Thoracic aorta (tissue), 2 donors: Measurements from ENCODE around the gene CCDC149. TPM values are rescaled to one million over a fixed set of nuclear protein-coding genes. Genes with fewer than 3 reads are reported as not detected.

Experiments used
- ATAC-seq: fragments of 150-250 bp; one replicate; pipeline ENCODE4 v1.8.0; 2017; ENCODE audit warnings: low read depth; ENCODE audit not compliant: insufficient number of reproducible peaks, low FRiP score
- DNase-seq: peaks from one replicate; pipeline ENCODE4 v3.0.0-alpha.2; 2020; ENCODE audit warnings: low spot score
- H3K27ac ChIP-seq, 2 donors: fragments of 200-600 bp; sonication (generic); 1 replicate in 1 of 2; 2 replicates in 1 of 2; pipeline ENCODE4 v1.5.1; 2016; ENCODE audit warnings: mild to moderate bottlenecking in 2 of 2, moderate library complexity in 2 of 2
- H3K27me3 ChIP-seq: fragments of 200-600 bp; sonication (generic); replicated peaks from 2 replicates; pipeline ENCODE4 v1.6.0; 2016; ENCODE audit warnings: mild to moderate bottlenecking; ENCODE audit not compliant: insufficient read depth
- H3K36me3 ChIP-seq: fragments of 200-600 bp; sonication (generic); one replicate; pipeline ENCODE4 v1.5.1; 2016
- H3K4me1 ChIP-seq, 2 donors: fragments of 200-600 bp; sonication (generic); 1 replicate in 1 of 2; 2 replicates in 1 of 2; pipeline versions ENCODE4 v1.5.1 to v1.6.0; 2016; ENCODE audit warnings: low read depth in 2 of 2, mild to moderate bottlenecking in 1 of 2; ENCODE audit not compliant: control insufficient read depth in 1 of 2
- H3K4me3 ChIP-seq: fragments of 200-600 bp; sonication (generic); 2 replicates; pipeline ENCODE4 v1.5.1; 2016; ENCODE audit warnings: mild to moderate bottlenecking
- H3K9me3 ChIP-seq: fragments of 200-600 bp; sonication (generic); 2 replicates; pipeline ENCODE4 v1.5.1; 2016
- total RNA-seq, 2 donors: library from RNA; depleted of rRNA; stranded (reverse); fragments of >200 nt; gene quantifications; one replicate each; pipeline versions ENCODE4 v1.1.0 to v1.2.3, GENCODE V29; 2016
- TF ChIP-seq, protein P1 (sequence below): fragments of 200-600 bp; sonication (generic); IDR thresholded peaks from one replicate; pipeline ENCODE4 v1.5.1; 2019; ENCODE audit warnings: antibody characterized with exemption

The CCDC149 gene
- total RNA-seq, 2 donors from 2014 or later = 11.8 to 30.1 TPM

DNA sequence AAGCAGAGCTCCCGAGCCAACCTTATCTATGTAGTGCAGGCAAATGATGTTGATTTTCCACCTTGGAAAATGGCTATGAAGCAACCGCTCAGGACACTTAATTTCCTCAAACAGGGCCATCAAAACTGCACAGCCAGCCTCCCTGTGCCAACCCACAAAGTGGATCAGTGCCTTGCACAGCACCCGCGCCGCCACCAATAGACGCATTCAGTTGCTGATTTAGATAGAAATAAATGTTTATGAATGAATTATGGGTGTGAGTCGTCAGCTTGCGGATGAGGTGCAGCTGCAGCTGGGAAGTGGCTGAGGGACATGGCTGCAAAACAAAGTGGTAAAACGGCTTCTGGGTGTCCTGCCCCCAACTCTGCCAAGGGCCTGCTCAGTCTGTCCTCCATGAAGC is 70.5 kb downstream of the CCDC149 start:
- DNase-seq = no peak
- H3K4me3 ChIP-seq = no peak overlapping the region

DNA sequence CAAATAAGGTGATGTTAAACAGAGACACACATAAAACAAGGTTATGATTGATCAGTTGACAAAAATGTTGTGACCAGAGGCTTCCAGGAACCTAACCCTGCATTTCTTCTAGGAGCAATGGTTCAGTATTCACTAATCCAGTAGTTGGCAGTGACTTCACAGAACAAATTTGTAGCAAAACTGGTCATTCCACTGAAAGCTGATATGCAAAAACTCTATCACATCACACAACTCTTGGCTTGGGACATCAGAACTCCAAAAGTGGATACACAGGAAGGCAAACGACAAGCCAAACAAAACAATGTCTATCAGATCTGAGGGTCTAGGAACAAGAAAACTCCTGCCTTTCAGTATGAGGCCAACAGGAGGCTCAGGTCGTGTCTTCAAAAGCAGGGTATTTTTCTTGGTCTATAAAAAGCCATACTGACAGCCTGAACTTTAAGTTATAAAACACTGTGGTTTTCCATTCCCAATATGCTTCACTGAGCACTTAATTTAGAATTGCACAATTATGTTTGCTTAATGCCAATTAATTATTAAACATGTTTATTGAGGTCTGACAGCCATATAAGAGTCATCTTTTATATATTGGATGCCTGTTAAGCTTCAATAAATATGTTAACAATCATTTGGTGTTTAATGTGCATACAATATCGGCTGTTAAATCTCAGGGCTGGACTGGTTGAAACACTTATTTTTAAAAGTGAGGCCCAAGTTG is 71.9 kb downstream of the CCDC149 start:
- TF ChIP-seq, protein P1, sequence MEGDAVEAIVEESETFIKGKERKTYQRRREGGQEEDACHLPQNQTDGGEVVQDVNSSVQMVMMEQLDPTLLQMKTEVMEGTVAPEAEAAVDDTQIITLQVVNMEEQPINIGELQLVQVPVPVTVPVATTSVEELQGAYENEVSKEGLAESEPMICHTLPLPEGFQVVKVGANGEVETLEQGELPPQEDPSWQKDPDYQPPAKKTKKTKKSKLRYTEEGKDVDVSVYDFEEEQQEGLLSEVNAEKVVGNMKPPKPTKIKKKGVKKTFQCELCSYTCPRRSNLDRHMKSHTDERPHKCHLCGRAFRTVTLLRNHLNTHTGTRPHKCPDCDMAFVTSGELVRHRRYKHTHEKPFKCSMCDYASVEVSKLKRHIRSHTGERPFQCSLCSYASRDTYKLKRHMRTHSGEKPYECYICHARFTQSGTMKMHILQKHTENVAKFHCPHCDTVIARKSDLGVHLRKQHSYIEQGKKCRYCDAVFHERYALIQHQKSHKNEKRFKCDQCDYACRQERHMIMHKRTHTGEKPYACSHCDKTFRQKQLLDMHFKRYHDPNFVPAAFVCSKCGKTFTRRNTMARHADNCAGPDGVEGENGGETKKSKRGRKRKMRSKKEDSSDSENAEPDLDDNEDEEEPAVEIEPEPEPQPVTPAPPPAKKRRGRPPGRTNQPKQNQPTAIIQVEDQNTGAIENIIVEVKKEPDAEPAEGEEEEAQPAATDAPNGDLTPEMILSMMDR = no peak
- Histone ChIP-seq H3K9me3 (no peaks in the 10 kb centered on the region), H3K4me1 (peaks cover 9 to 48% of the 10 kb centered on the region in 2 donors), H3K36me3 (no peaks in the 10 kb centered on the region), H3K4me3 (no peak overlapping the region), H3K27ac (peak overlapping the region; percentile 22 to 49), H3K27me3 (no peaks in the 10 kb centered on the region)
- ATAC-seq (no peak), DNase-seq (no peak)

More for the DNA sequence above, 70.5 kb downstream of the CCDC149 start:
- H3K27ac ChIP-seq = peak overlapping the region in 1 of 2 donors; percentile 6
- ATAC-seq = no peak
- no peaks in the 10 kb centered on the region for H3K36me3 ChIP-seq
- no peaks in the 10 kb centered on the region for H3K9me3 ChIP-seq
- peaks cover 6 to 37% of the 10 kb centered on the region in 2 donors for H3K4me1 ChIP-seq
- no peaks in the 10 kb centered on the region for H3K27me3 ChIP-seq
- TF ChIP-seq, protein P1 = no peak

DNA sequence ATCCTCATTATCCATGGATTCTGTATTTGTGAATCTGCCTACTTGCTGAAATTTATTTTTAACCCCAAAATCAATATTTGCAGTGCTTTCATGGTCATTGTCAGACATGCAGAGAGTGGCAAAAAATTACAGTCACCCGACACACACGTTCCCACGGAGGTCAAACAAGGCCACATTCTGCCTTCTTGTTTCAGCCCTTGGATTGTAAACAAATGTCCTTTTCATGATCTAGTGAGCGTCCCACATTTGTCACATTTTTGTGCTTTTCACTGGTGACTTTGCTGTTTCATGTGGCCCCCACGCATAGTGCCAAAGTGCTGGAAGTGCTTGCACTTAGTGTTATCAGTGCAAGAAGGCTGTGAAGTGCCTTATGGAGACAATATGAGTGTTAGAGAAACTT is 72.5 kb downstream of the CCDC149 start:
- TF ChIP-seq, protein P1 = no peak
- Histone ChIP-seq H3K36me3 (no peaks in the 10 kb centered on the region), H3K27me3 (no peaks in the 10 kb centered on the region), H3K9me3 (no peaks in the 10 kb centered on the region), H3K4me3 (no peak overlapping the region), H3K27ac (peak overlapping the region in 1 of 2 donors; percentile 49), H3K4me1 (peaks cover 9 to 51% of the 10 kb centered on the region in 2 donors)
- DNase-seq (no peak), ATAC-seq (no peak)

DNA sequence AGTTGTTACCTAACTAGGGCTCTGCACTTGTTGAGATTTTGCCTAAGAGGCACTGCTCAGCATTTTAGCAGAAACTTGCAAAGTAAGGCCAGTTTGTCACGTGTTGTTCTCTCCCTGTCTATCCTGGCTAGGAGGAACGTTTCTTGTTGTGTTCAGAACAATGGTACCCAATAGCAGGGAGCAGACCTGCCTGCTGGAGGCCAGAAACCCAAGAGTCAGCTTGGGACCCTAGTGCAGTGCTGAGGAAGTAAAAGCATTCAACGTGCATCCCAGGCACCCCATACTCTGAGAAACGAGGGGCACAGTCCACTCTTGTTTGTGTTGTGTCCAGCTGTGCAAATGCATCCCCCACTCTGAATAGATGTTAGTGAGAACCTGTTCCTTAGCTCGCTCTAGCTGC is 75.1 kb downstream of the CCDC149 start:
- no peaks in the 10 kb centered on the region for H3K36me3 ChIP-seq
- TF ChIP-seq, protein P1 = no peak

DNA sequence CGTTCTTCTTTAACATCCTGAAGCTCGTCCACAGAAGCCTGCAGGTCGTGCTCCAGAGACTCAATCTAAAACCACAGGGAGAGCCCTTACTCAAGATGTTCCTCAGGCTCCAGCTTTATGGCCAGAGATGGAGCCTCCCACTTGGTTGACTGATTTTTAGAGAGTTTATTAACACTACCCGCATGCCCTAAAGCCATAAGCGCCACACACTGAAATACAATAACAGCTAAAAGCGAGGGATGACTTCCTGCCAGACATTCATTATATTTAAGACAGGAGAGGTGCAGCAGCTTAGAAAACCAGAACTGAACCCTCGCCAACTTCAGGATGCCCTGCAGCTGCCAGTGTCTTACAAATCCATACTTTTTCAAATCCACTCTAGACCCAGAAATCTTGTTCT is 75.5 kb downstream of the CCDC149 start:
- H3K9me3 ChIP-seq = no peaks in the 10 kb centered on the region
- no peaks in the 10 kb centered on the region for H3K36me3 ChIP-seq
- TF ChIP-seq, protein P1 = no peak
- no peak for DNase-seq
- peak overlapping the region; percentile 40 to 43 for H3K27ac ChIP-seq
- no peak overlapping the region for H3K4me3 ChIP-seq
- H3K27me3 ChIP-seq = no peaks in the 10 kb centered on the region
- ATAC-seq = no peak
- H3K4me1 ChIP-seq = peaks cover 9 to 62% of the 10 kb centered on the region in 2 donors

More for the DNA sequence above, 75.1 kb downstream of the CCDC149 start:
- peaks cover 9 to 58% of the 10 kb centered on the region in 2 donors for H3K4me1 ChIP-seq
- H3K27me3 ChIP-seq = no peaks in the 10 kb centered on the region
- DNase-seq (no peak), ATAC-seq (no peak)
- peak overlapping the region in 1 of 2 donors; percentile 59 for H3K27ac ChIP-seq
- no peaks in the 10 kb centered on the region for H3K9me3 ChIP-seq
- no peak overlapping the region for H3K4me3 ChIP-seq
